HG03354 (cell line): ENCODE measurements around the gene HS1BP3.
A peak's percentile ranks its signal among the peaks of the same experiment; 100 is the strongest.

ENCODE experiments used
- ATAC-seq: cut with Tn5 transposase; IDR thresholded peaks from one replicate; pipeline ENCODE4 v1.9.1; 2021; ENCODE audit warnings: mild to moderate bottlenecking; ENCODE audit not compliant: unreplicated experiment, poor library complexity, severe bottlenecking

HS1BP3 gene

GRCh38 chr2:20650877-20651730 is at the start of gene HS1BP3:
Gene HS1BP3, minus strand, starts transcription at chr2:20651098. Its CDS starts 35 bp downstream, at chr2:20651063.
- ATAC-seq, result peak; percentile 95

- peak; percentile 49 for ATAC-seq
Measured at GRCh38 chr2:20698916-20699613, 48.2 kb upstream of the HS1BP3 start.

- no peak for ATAC-seq
Measured at GRCh38 chr2:20697322-20697934, 46.5 kb upstream of the HS1BP3 start.

- ATAC-seq, result no peak
Measured at GRCh38 chr2:20696366-20696765, 45.5 kb upstream of the HS1BP3 start.

GRCh38 chr2:20693317-20693716 is 42.4 kb upstream of the HS1BP3 start:
- ATAC-seq, result no peak

- no peak for ATAC-seq
Measured at GRCh38 chr2:20692081-20692480, 41.2 kb upstream of the HS1BP3 start.

GRCh38 chr2:20691076-20691734 is 40.3 kb upstream of the HS1BP3 start:
- no peak for ATAC-seq

- no peak for ATAC-seq
Measured at GRCh38 chr2:20689428-20690264, 38.7 kb upstream of the HS1BP3 start.

GRCh38 chr2:20687260-20687832 is 36.4 kb upstream of the HS1BP3 start:
- ATAC-seq, result no peak

GRCh38 chr2:20684581-20685063 is 33.7 kb upstream of the HS1BP3 start:
- no peak for ATAC-seq

GRCh38 chr2:20682167-20682920 is 31.4 kb upstream of the HS1BP3 start:
- no peak for ATAC-seq

- ATAC-seq, result no peak
Measured at GRCh38 chr2:20680744-20681375, 30.0 kb upstream of the HS1BP3 start.

GRCh38 chr2:20678780-20679179 is 27.9 kb upstream of the HS1BP3 start:
- no peak for ATAC-seq

GRCh38 chr2:20678086-20678395 is 27.1 kb upstream of the HS1BP3 start:
- ATAC-seq, result no peak

- peak; percentile 45 for ATAC-seq
Measured at GRCh38 chr2:20677301-20678085, 26.6 kb upstream of the HS1BP3 start.

GRCh38 chr2:20676353-20677215 is 25.7 kb upstream of the HS1BP3 start:
- ATAC-seq, result peak; percentile 30
